ENCODE data around the gene AATK. TPM values are rescaled to one million over a fixed set of nuclear protein-coding genes. Genes with fewer than 3 reads are reported as not detected.

AATK gene
- total and polyA plus RNA-seq, 2 experiments from 2014 or later = 1.1 to 5.0 TPM

- Mint-ChIP-seq H3K36me3 (ENCODE audit: low read depth) (no peaks in the 10 kb centered on the region), H3K4me1 (peaks cover 12% of the 10 kb centered on the region; the same call in 2 of the 3 replicates), H3K27ac (no peak overlapping the region), H3K27me3 (ENCODE audit: insufficient read depth, low read depth, poor library complexity) (peaks cover 2% of the 10 kb centered on the region), H3K9me3 (no peaks in the 10 kb centered on the region), H3K4me3 (no peak overlapping the region)
- DNase-seq (ENCODE audit: low spot score) = no peak
- Histone ChIP-seq H3K27ac (ENCODE audit: low read depth) (no peak overlapping the region), H2AFZ (no peak overlapping the region), H3F3A (replicated peaks; ENCODE audit: low read depth) (no peaks in the 10 kb centered on the region), H3K4me1 (ENCODE audit: insufficient read depth) (no peaks in the 10 kb centered on the region), H3K79me2 (replicated peaks; ENCODE audit: insufficient read depth) (no peaks in the 10 kb centered on the region), H3K9me2 (ENCODE audit: insufficient read depth) (no peaks in the 10 kb centered on the region), H3K36me3 (ENCODE audit: insufficient read depth) (no peaks in the 10 kb centered on the region), H3K4me2 (no peak overlapping the region), H3K27me3 (ENCODE audit: insufficient read depth) (no peaks in the 10 kb centered on the region), H4K20me1 (replicated peaks; ENCODE audit: insufficient read depth) (no peaks in the 10 kb centered on the region), H3K4me3 (no peak overlapping the region)
- TF ChIP-seq ZNF462 (CRISPR knock-in tag; IDR thresholded peaks at IDR 0.05) (no peak), ZNF114 (CRISPR knock-in tag; IDR thresholded peaks at IDR 0.05) (no peak), JUNB (IDR thresholded peaks at IDR 0.05; ENCODE audit: unreplicated experiment) (no peak), EZH2phosphoT487 (IDR thresholded peaks at IDR 0.05; ENCODE audit: unreplicated experiment) (no peak), NANOG (IDR thresholded peaks at IDR 0.05; ENCODE audit: borderline replicate concordance) (no peak), CTCF (conservative IDR thresholded peaks at IDR 0.05; ENCODE audit: low read depth in 2 of 2) (no peak), EZH2 (IDR thresholded peaks at IDR 0.05; ENCODE audit: low read depth, unreplicated experiment) (no peak), POLR2AphosphoS5 (IDR thresholded peaks at IDR 0.05; ENCODE audit: low read depth) (no peak), ETS1 (IDR thresholded peaks at IDR 0.05) (no peak), REST (IDR thresholded peaks at IDR 0.05; ENCODE audit: unreplicated experiment) (no peak), STAT1 (IDR thresholded peaks at IDR 0.05; ENCODE audit: unreplicated experiment) (no peak), CREB1 (CRISPR knock-in tag; IDR thresholded peaks at IDR 0.05; ENCODE audit: low read depth) (no peak), ZNF331 (CRISPR knock-in tag; IDR thresholded peaks at IDR 0.05; ENCODE audit: low read depth) (no peak)
- peak; percentile 10; the same call in 2 of the 3 replicates for ATAC-seq
Observed at GRCh38 chr17:81067391-81067811, 98.6 kb downstream of the AATK start.

Measured in GM23338 (cell line).